ENCODE results near the gene AIG1. TPM values are rescaled to one million over a fixed set of nuclear protein-coding genes. Genes with fewer than 3 reads are reported as not detected.
"Not testable (repeated sequence)": the region's sequence is repeated elsewhere in the genome, so short reads cannot be mapped to it uniquely, and the experiment has no call there.

AIG1 gene
- total RNA-seq, 1 donor from 2014 or later, result 18.5 TPM

DNA sequence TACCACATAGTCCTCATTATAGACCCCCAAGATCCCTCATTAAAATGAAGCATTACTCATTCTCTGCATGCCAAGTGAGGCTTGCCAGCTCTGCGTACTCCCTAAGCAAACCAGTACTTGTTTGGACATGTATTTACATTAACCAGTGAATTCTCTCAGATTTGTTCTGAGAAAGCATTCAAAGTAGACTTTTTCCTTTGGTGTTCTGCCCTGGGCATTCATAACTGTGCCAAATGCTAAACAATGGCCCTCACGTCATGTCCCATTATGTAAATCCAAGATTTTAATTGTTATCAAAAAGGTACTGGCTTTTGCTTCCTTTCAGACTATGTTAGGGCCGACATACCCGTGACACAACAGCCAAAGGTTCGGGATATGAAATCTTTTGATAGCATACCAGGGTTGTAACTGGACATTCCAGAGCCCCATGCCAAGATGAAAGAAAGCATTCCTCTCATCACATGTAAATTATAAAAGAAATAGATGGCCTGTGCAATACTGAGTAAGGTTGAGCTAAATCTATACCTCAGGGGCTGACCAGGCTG is 225.6 kb downstream of the AIG1 start:
- peak; percentile 85 for DNase-seq

DNA sequence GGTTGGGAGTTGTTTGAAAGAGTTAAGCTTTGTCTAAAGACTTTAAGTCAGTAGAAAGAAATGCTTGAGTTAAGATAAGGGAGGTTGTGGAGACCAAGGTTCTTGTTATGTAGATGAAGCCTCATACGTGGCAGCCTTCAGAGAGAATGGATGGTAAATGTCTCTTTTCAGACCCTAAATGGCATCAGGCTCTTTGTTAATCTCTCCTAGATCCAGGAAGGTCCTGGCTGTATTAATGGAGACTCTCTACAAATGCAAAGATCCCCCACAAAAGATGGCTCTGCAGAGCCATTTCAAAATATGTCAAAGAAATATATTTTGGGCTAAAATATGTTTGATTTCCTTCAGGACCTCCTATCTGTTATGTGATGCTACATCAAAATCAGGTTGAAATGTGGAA is 228.2 kb downstream of the AIG1 start:
- no peak for DNase-seq

DNA sequence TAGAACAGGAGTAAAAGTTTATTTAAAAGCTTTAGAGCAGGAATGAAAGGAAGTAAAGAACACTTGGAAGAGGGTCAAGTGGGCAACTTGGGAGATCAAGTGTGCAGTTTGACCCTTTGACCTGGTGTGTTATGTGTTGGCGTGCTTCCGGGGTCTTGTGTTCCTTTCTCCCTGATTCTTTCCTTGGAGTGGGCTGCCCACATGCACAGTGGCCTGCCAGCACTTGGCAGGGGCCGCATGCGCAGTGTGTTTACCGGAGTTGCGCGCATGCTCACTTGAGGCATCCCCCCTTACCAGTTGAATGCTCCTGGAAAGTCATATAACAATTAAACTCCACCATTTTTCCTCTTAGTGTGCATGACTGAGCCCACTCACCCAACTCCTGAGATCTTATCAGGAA is 229.5 kb downstream of the AIG1 start:
- DNase-seq, result no peak

DNA sequence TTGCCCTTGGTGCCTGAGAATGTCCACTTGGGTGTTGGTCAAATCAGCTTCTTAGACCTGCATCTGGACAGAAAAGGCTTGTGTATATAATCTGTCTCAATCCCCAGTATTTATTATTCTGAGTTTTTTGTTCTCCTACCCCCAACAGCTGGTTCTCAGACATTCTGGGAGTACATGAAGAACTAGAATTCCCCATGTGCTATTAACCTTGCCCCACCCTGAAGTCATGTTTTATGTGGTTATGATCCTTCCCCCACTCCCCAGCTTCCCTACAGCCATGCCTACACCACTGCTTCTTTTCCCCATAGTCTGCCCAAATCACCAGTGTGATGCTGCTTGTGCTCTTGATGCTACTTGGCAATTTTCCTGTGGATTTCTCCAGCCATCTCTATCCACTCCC is 232.8 kb downstream of the AIG1 start:
- DNase-seq, result no peak

DNA sequence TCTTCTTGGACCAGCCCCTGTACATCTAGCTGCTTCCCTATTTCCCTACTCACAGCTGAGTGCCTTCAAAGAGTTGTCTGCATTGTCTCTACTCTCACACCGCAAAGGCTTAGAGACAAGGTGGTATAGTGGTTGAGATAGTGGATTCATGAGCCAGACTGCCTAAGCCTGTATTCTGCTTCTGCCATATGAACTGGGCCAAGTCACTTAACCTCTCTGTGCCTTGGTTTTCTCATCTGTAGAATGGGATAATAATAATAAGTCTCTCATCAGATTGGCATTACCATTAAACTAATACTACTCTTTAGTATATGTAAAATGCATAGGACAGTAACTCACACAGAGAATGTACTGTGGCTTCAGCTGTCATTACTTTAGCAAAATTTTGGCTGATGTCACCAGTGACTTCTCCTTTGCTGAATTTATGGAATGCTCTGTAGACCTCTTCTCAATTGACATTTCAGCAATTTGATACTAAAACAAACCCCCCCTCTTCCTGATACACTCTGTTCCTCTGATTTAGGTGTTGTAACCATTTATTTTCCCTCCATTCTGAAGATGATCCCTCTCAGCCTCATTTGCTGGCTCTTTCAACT is 233.7 kb downstream of the AIG1 start:
- no peak for DNase-seq

DNA sequence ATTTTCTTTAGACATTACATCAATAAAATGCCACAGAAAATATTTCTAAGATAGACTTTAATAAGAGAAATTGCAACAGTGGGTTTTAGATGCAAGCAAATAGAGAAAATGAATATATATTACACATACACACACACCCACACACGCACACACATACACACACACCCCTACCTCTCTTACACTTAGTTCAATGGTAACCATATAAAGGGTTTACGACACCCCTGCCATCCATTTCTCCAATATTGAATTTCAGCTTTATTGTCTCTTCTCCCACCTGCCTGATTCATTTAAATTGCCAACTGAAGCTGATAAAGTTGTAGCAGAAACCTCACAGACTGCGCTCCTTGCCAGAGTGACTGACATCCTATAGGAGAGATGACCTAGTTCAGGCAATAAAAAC is 235.2 kb downstream of the AIG1 start:
- no peak for DNase-seq

DNA sequence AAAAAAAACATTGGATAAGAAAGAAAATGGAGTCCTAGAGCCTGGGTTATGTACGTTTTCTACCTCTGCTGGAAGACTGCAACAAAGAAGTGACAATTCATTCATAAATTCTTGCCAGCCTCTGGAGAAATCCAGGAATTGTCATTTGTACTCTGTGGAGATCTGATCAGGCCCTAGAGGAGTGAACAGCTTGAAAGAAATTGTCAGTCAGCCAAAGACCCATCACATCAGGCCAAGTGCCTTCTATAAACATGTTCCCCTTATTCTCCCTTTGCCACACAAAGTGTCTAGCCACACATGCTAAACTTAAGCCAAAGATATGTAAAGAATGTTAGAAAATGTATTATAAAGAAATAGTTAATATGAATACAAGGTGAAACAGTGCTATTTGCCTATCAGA is 237.4 kb downstream of the AIG1 start:
- DNase-seq, result no peak

DNA sequence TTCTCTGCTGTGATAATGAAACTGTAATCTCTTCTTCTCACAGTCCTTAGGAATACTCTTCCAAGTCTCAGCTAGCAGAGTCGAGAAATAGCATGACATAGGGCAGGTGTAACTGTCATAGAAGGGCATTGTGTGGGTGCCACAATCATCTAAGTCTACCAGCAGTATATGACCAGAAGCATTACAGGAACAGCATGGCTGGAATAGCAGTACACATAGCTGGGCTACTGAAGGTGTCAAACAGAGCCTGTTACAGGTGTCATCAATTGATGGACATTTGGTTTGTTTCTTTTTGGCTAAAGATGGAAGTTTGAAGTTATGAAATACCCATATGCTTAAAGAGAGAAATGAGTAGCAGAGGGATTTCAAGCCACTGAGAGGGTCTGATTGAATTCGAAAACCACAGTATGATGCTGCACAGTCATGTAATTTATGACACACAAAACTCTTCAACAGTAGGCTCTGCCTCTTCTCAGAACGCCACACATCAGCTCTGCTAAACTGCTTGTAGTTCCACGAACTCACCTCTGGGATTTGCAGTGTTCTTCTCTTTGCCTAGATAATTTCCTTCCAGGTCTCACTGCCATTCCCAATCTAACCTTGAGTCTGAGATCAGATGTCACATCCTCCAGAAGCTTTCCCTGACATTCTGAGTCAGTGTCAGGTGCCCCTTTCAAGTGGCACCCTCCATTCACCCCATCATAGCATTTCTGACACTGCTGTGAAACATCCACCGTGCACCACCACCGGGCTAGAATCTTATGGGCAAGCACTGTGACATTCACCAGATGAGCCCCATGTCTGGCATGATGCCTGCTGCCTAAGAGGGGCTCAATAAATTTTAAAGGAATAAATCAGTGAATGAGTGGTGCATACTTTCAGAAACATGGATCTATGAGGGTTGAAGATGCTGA is 238.8 kb downstream of the AIG1 start:
- no peak for DNase-seq

DNA sequence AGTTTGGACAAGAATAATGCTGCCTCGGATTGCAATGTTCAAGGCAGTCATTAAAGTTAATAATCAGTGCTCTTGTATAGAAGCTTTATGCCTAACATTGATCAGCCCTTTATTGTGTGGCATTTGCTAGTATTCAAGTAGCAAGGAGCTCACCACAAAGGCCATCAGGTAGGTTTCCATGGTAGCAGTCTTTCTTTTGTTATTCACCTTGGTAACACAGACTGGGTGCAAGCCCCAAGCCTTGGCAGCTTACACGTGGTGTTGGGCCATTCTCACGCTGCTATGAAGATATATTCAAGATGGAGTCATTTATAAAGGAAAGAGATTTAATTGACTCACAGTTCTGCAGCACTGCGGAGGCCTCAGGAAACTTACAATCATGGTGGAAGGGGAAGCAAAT is 240.5 kb downstream of the AIG1 start:
- DNase-seq, result no peak

DNA sequence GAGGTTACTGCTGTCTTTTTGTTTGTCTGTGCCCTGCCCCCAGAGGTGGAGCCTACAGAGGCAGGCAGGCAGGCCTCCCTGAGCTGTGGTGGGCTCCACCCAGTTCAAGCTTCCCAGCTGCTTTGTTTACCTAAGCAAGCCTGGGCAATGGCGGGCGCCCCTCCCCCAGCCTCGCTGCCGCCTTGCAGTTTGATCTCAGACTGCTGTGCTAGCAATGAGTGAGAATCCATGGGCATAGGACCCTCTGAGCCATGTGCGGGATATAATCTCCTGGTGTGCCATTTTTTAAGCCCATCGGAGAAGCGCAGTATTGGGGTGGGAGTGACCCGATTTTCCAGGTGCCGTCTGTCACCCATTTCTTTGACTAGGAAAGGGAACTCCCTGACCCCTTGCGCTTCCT is 247.1 kb downstream of the AIG1 start:
- DNase-seq, result not testable (repeated sequence)

DNA sequence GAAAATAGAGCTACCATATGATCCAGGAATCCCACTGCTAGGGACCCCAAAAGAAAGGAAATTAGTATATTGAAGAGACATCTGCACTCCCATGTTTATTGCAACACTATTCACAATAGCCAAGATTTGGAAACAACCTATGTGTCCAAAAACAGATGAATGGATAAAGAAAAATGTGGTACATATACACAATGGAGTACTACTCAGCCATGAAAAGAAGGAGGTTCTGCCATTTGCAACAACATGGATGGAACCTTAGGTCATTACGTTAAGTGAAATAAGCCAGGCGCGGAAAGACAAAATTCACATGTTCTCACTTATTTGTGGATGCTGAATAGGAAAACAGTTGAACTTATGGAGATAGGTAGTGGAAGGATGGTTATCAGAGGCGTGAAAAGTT is 252.5 kb downstream of the AIG1 start:
- DNase-seq, result no peak

DNA sequence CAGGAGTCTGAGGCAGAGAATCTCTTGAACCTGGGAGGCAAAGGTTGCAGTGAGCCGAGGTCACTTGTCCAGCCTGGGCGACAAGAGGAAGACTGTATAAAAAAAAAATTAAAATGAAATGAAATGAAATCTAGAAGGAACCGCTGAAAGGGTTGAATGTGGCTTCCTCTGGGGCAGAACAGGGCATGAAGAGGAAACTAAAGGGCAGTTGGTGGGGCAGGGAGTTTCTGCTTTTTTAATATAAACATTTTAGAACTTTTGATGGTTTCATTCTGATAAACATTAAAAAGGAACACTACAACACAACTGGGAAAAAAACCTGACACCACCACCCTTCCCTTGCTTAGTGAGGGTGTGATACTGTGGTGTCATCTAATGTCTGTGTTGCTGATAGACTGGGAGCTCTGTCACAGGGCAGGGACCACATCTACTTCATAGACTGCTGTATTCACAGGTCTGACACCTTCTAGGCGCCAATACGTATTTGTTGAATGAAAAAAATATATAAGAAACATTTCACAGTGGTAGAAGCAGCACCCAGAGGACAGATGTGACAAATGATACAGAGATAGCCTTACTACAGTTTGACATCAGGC is 260.9 kb downstream of the AIG1 start:
- DNase-seq, result no peak

DNA sequence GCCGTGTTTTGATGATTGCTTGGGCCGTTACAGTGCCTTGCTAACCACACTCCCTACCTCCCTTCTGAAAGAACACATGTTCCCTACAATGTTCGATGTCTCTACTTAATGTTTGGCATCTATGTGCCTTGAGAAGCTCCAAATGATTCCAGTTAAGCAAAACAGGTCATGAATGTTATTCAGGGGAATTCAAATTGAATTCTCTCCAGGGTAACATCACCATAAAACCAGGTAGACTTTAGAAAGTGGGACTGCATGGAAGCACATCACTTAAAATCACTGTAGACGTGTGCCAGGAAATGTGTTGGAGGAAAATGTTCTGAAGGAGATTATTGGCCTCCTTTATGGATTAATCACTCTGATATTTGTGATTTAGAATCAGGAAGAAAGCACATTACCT is 261.7 kb downstream of the AIG1 start:
- no peak for DNase-seq

DNA sequence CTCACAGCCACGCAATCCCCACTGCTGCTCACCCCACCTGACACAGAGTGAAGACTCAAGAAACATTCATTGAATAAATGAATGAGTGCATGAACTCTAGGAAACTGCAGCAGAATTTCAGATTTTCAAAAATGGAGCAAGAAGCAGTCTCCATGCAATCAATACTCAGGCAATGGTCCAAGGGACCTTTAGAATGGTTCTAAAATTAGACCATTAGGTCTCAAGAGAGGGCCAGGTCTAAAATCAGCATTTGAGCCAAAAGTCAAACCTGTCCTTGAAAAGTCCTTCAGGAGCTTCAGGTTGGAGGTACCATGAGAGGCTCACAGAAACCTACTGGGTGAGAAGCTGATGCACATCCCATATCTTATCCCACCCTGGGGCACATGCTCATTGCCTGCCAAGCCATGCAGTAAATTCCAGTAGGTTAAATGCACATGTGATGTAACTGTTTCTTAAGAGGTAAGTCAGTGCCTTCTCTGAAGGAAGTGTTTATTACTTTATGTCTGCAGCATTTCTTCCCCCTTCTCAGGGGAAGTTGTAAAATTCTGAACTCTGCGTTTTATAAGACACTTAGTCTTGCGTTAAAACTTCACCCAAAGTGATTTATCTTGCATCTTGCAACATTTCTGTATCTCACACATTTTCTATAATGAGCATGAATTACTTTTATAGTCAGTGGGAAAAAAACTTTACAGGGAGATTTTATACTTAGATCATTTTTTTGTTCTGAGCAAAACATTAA is 263.2 kb downstream of the AIG1 start:
- no peak for DNase-seq

DNA sequence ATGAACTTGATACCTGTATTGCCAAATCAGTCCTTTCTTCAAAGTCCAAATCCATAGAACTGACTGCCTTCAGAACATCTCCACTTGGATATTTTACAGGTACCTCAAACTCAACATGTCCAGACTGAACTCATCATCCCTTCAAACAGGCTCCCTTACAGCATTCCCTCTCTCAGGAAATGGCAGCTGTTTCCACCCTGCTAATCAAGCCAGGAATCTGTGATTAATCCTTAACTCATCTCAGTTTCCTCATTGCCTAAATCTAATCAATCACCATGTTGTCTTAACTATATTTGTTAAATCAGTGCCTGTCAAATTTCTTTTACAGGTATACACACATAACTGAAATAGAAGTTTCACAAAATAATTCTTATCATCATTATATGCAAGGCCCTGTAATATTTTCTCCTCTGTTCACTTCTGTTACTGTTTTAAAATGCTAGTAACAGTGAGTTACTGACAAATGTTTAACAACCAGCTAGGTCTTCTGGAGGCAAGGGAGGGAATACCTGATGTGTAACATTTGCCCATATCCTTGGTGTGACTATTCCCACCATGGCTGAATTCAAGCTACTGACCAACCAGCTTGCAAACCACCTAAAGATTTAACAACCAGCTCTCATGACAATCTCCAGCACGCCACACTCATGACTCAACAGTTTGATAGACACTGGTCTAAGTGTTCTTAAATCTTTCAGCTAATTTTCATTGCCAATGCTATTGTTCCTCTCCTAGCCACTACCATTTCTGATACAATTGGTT is 264.9 kb downstream of the AIG1 start:
- DNase-seq, result peak; percentile 62

DNA sequence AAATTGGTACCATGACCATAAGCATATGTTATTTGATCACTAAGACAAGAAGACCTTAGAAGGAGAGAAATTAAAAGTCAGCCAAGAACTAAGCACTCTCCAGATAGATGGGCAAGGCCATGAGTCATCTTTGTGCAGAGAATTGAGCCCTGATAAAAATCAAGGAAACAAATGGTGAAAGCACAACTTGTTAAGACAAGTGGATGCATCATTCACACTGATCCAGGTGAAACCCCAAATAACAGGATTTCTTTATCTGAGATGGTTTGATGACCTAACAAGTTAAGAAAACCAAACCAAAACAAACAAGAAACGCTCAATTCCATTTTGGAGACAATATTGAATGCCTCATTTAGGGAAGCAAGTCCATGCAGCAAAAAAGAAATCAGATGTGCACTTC is 268.2 kb downstream of the AIG1 start:
- DNase-seq, result peak; percentile 19

DNA sequence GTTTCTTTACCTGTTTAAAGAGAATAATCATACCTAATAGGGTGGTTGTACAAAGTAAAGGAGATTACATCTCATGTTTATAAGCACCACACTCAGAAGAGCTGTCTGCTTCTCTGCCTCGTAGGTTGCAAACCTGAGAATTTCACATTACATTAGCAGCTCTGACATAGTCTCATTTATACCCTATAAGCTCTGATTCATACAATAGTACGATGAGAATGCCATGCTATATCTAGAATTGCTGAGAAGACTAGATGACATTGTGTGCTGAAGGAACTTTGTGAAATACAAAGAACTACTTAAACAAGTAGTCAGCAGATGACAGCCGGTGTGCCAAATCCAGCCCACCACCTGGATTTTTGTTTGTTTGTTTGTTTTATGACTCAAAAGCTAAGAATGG is 268.6 kb downstream of the AIG1 start:
- DNase-seq, result peak; percentile 10

DNA sequence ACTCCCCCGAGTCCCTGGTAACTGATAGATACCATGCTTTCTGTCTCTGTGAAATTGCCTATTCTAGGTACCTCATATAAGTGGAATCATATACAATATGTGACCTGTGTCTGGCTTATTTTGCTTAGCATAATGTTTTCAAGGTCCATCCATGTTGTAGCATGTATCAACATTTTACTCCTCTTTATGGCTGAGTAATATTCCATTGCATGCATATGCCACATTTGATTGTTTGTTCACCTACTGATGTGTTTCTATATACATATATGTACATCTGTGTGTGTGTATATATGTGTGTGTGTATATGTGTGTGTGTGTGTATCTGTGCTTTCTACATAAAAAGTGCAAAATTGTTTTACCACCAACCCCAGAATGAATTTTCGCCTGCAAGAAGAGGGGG is 270.7 kb downstream of the AIG1 start:
- DNase-seq, result no peak

DNA sequence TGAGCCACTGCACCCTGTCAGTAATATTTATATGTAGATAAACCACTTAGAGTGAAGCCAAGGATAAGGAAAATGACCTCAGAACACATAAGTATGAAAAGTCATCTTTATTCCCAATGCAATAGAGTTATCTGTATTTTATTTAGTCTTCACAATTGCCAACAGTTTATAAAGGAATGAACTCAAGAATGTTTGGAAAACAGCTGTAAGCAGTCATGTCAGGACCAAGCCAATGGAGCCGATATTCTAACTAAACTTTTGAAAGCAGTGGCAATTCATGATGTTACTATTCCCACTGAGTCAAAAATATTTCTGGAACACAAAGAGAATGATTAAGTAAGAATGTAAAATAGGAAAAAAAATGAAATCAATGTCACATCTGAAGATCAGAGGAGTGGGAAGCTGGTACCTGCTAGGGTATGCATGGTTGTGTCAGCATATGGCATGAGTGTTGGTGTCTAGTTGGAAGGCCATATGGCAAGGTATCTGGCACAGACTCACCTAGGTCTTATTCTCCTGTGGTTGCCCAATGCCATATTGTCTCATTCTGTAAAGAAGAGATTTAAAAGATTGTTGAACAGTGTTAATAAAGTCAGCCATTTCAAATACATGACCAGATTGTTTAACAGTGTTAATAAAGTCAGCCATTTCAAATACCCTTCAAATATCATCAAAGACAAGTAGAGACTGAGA is 271.6 kb downstream of the AIG1 start:
- DNase-seq, result no peak

DNA sequence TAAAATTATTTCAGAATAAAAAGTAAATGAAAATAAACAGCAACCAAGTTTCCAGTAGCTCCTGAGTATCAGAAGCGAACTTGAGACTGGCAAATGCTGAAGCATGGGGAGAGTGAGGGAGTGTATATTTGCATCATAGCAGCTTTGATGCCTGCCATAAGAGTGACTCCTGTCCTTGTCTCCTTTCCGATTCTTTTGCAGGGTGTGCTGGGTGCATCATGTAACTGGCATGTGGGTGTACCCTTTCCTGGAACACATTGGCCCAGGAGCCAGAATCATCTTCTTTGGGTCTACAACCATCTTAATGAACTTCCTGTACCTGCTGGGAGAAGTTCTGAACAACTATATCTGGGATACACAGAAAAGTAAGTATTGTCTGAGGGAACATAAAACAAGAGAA is 272.4 kb downstream of the AIG1 start:
- DNase-seq, result no peak

DNA sequence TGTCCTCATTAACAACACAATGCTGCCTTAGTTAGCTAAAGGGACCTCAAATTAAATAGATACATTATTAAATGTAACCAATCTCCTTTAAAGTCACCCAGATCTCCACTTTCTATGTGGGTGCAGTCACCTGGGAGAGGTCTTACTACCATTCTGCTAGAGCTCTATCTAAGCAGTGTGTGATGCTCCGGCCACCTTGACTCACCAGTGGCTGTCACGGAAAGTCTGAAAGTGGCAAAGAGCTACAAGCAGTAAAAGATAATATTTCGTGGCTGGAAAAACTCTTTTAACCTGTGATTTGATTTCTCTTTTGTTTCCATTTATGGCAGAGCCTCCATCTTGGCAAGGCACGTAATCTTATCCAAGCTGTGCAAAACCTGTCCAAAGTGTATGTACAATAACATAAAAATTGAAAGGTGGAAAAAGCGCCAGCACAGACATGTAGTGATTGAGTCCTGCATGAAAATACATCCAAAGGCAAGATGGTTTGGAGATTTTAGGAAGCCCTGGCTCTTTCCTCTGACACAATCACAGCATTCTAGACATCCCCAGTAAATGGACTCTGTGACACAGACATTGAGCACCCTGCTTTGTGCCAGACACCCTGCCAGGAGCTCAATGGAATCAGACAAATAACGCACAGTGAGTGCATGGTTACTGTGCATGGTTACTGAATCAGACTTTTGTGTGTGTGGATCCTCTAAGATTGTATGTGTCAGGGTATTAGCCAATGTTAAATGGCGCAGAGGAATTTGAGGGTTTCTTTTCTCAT is 273.2 kb downstream of the AIG1 start:
- DNase-seq, result no peak
